Activated CD8-positive, alpha-beta memory T cell treated with anti-CD3 and anti-CD28 coated beads, Interleukin-2, amount 50 U/mL, for 4 hours (primary cell): ENCODE measurements around the gene ANKRD44.
"Not testable (repeated sequence)": the region's sequence is repeated elsewhere in the genome, so short reads cannot be mapped to it uniquely, and the experiment has no call there.

ENCODE experiments used
- DNase-seq: peaks from one replicate; pipeline ENCODE4 v3.0.0-alpha.2; 2020

Gene ANKRD44

DNA sequence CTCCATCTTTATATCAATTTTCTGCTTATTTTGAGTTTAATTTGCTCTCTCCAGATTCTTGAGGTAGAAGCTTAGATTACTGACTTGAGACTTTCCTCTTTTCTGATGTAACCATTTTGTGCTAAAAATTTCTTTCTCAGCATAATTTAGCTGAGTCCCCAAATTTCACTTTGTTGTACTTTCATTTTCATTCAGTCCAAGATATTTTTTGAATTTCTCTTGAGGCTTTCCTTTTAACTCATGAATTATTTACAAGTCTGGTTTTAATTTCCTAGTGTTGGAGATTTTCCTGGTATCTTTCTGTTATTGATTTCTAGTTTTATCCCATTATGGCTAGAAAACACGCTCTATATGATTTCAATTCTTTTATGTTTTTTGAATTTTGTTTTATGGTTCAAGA is 239.4 kb downstream of the ANKRD44 start:
- DNase-seq = no peak

DNA sequence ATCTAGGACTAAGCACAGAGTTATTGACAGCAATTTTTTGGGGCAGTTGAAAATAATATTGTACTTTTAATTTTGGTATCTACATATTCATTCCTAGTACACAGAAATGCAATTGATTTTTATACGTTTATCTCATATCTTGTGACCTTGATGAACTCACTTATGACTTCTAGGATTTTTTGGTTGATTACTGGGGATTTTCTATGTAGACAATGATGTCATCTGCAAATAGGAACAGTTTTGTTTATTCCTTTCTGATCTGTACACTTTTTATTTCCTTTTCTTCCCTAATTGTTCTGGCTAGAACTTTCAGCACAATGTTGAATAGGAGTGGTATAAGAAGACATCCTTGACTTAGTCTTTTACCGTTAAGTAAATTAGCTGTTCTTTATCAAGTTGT is 240.6 kb downstream of the ANKRD44 start:
- DNase-seq = no peak

DNA sequence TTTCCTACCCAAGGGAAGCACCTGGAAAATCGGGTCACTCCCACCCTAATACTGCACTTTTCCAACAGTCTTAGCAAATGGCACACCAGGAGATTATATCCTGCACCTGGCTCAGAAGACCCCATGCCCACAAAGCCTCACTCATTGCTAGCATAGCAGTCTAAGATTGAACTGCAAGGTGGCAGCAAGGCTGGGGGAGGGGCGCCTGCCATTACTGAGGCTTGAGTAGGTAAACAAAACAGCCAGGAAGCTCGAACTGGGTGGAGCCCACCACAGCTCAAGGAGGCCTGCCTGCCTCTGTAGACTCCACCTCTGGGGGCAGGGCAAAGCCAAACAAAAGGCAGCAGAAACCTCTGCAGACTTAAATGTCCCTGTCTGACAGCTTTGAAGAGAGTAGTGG is 248.0 kb downstream of the ANKRD44 start:
- DNase-seq = not testable (repeated sequence)

DNA sequence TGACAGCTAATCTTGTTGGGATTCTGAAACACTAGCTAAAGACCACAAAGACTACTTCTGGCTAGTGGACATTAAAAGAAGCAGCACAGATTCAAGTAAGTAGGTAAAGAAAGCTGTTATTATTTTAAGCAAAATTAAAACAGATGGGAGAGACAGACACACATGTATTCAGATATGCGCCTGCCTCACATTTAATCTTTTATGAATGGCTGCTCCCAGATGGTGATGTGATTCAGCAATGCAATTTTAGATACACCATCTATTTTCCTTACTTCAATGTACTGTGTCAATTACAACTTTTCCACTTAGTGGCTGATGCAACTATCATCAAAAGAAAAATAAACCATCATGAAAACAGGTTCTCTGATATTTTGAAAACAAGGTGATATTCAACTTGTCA is 251.1 kb downstream of the ANKRD44 start:
- DNase-seq = no peak

DNA sequence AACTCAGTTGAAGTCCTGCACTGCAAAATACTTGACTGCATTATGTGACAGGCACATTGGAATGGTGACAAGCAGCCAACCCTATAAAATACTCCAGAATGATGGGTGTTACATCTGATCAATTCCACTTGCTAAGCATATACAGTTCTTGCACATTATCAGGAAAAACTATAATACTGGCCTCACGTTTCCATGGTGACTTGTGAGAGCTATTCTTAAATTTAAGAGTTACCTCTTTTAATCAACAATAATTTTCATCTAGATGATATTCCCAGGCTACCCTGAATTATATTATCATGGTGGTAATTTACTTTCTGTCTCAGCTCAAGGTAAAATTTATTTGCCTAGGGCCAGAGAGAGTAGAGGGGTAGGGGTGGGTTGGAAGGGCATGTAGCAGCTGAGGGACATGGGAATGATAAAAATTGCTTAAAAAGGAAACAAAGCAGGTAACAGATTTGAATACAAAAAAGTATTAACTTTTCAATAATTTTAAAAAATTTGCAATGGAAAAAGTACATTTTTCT is 251.7 kb downstream of the ANKRD44 start:
- DNase-seq = no peak

DNA sequence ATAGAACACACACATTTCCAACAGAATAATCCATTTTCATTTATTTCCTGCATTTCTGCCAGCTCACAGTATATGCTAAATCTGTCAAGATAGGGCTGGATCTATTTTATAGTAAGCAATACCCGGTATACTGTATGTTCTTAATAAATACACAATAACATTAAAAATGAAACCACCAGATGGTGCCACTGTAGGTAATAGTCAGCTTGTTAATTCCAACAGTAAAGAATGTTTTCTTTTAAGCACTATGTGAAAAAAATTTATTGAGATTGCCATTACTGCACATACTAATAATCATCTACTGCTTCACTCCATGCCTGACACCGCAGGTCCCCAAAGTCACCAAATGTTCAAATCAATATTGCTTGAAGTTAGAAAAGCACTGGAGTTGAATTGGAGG is 252.6 kb downstream of the ANKRD44 start:
- DNase-seq = no peak

DNA sequence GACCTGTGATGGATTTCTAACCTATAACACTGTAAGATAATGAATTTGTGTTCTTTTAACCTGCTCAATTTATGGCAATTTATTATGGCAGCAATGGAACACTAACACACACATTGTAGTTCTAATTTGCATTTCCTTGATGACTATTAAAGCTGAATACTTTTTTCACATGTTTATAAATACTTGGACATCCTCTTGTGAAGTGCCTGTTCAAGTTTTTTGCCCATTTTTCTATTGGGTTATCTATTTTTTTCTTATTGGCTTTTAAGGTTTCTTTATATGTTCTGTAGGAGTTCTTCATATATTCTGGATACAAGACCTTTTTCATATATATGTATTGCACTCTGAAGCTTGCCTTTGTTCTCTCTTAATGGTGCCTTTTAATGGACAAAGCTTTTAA is 255.5 kb downstream of the ANKRD44 start:
- DNase-seq = no peak

DNA sequence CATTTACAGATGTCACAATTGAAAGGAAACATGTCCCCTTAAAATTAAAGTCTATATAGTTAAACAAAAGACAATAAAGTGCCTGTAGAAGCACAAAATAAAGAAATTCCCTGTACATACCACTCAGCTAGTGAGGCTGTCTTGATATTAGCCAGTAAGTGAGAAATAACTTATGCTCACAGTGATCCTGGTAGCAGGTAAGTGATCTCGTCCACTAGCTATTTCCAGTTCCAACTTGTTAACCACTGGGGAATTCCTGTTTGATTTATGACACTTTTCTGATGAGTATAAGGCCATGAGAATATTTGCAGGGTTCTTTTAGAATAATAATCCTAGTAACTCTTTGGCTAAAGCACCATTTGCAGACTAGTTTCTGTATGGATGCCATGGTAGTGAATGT is 256.1 kb downstream of the ANKRD44 start:
- DNase-seq = no peak

DNA sequence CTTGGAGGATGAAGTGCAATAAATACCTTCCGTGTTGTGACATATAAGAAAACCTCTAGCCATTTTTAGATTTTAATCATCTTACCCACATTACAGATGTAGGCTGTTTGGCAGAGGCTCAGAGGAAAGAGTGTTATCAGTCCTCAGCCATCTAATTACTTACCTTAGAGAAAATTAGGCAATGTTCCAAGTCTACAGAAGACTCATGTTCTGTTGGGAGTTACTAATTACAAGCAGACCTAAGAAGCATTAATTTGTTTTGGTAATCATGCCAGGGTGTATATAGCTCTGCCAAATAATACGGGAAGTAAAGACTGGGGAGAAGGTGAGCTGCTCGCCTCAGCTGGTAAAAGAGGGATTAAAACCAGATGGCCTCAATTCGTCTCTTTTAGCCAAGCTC is 258.2 kb downstream of the ANKRD44 start:
- DNase-seq = no peak

DNA sequence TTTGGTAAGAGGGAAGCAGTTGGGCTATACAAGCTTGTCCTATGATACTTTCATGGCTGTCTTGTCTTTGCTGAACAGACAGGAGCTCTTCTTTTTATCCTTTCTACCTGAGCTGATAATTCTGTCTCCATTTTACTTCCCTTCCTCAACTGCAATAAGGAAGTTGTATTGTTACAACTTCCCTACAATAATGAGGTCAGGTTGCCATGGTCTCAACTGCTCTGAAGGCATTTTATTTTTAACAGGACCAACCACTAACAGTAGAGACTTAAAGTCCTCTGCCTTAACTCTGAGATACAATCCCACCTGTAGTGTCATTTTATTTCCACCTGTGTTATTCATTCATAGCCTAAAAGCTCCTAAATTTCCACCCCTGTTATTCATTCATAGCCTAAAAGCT is 265.5 kb downstream of the ANKRD44 start:
- DNase-seq = no peak

DNA sequence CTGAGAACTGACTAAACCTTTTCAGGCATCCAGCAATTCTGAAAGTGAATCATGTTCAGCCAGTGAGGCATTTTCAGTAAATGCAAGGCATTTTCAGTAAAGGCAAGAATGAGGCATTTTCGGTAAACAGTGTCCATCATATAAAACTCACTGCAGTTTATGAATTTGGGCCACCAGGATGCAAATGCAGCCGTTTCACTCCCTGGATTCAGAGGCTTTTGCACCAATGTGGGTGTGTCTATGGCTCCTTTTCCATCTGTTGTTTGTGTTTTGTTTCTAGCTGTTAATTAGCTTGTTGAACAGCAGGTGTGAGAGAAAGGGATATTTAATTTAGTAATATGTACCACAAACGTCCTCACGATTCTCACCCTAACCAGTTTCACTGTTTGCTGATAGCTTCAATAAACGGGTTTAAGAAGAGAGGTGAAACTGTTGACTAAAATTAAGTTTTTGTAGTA is 267.8 kb downstream of the ANKRD44 start:
- no peak for DNase-seq

DNA sequence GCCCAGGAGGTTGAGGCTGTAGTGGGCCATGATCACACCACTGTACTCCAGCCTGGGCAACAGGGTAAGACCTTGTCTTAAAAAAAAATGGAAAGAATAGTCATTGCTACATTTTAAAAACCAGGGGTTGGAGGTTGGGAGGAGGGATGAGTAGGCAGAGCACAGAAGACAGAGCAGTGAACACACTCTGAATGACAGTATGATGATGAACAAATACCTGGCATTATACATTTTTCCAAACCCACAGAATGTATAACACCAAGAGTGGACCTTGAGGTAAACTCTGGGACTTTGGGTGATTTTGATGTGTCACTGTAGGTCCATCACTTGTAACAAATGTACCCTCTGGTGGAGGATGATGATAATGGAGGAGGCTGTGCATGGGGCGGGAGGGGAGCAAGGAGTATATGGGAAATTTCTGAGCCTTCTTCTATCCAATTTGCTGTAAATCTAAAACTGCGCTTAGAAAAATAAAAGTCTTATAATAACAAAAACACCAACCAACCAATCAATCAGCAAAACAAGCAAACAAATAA is 272.6 kb downstream of the ANKRD44 start:
- no peak for DNase-seq

DNA sequence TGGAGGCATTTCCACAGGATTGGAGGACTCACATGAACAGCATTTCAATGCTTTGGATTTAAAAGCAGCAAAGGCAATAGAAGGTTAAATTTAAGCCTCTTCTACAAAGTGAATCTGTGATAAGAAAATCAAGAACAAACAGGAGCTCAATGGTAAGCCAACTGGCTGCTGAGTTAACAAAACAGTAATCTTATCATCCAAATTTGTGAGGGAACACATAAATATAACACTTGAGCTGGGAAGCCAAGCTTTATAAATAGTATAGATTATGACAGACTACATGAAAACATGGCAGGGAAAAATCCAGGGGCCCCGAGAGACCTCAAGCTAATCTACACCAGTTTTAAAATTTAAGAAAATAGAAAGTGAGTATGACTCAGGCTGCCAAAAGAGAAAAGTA is 275.6 kb downstream of the ANKRD44 start:
- DNase-seq = no peak

DNA sequence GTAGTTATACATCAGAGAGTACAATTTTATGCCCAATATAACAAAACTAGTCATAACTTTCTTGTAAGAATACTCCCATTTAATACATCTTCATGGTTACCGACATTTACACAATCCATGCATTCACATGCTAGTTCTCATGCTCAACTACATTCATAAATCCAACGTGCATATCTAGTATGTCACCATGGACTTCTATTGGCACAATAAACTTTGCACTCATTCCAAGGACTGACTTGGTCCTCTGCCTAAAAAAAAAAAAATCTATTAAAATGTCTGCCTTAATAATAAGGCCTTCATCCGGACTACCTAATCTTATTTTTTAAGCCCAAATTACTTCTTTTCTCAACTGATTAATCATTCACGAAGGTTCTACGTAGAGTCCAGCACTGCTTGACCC is 276.3 kb downstream of the ANKRD44 start:
- no peak for DNase-seq

DNA sequence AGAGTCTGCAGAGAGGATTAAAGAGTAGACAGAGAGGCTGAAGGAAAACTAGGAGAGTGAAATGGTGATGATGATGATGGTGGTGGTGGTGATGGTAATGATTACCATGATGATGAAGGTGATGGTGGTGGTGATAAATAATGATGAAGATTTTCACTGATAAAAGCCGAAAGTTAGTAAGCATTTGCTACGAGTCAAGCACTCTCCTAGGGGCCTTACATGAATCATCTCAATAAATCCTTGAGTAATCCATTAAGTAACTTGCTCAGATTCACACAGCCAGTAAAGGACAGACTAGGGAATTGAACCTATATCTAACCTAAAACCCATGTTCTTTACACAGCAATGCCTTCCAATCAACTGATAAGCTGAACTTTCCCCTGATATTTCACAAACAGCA is 277.4 kb downstream of the ANKRD44 start:
- no peak for DNase-seq

DNA sequence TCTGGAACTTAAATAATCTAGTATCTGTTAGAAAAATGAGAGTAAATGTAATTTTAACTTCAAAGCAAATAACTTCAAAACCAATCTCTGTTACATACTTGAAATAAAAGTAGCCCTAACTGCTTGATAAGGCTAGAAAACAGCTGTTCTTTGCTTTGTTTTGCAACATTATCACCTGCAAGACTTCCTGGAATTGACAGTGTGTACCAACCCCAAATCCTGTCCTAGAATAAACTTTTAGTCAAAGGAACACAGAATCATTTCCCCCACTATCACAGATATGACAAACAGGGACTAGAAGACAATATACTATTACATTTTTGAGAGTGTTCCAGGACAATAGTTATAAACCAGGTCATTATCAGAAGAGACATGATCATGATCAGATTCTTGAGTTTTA is 278.8 kb downstream of the ANKRD44 start:
- DNase-seq = no peak

DNA sequence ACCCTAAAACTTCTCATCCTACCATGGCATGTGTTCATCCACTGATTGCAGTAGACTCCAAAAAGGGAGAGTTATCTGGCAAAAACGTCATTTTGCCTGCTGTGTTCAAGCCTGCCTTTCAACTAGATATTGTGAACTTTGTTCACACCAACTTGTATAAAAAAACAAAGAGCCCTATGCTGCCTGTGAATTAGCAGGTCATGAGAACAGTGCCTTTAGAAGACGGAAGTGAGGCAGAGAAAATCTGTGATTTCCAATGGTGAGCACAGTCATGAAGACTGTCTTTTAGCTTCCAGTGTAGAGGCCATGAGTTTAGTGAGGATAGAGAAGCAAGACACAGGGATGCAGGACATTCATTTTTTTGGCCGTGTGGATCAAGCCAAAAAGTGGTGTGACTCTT is 280.5 kb downstream of the ANKRD44 start:
- no peak for DNase-seq

DNA sequence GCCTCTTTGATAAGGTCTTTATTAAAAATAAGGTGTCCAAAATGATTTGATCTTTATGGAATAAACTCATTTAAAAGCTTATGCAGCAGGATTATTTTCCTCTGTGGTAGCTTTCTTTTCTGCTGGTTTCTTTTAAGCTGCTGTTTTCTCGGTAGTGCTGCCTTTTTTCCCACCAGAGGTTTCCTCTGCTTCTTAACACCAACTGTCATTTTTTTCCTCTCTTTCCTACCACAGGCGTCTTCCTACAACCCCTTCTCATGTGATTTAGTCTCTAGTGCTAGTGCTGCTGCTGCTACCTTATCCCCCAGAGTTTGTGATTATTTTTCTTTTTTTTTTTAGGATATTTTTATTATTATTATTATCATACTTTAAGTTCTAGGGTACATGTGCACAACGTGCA is 281.9 kb downstream of the ANKRD44 start:
- no peak for DNase-seq

DNA sequence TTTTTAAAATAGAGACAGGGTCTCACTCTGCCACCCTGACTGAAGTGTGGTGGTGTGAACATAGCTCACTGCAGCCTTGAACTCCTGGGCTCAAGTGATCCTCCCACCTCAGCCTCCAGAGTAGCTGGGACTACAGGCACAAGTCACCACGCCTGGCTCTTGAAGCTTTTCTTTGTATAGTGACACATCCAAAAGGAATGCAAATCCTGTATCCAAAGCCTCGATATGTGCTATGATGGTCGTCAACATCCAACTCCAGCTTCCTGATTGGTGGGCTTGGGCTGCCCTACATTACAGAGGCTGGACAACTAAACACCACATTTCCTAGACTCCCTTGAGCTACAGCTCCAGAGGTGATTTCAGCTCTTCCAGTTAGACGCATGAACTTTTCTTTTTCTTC is 282.4 kb downstream of the ANKRD44 start:
- DNase-seq = no peak

DNA sequence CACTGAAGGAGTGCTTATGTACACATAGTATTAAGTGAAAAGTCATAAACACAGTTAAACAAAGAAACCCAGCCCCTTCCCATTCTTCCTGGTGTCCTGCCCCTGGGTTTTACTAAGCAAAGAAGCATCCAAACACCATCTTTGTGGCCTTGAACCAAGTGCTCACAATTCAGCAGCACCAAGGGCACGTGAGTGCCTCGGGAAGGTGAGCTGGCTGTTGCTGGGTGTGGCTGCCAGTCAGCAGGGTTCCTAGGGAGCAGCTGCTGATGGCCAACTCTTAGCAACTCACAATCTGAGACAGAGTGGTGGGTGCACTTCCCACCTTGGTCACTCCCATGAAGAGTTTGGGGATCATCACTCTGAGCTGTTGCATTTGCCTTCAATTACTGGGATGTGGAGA is 286.4 kb downstream of the ANKRD44 start:
- DNase-seq = no peak

DNA sequence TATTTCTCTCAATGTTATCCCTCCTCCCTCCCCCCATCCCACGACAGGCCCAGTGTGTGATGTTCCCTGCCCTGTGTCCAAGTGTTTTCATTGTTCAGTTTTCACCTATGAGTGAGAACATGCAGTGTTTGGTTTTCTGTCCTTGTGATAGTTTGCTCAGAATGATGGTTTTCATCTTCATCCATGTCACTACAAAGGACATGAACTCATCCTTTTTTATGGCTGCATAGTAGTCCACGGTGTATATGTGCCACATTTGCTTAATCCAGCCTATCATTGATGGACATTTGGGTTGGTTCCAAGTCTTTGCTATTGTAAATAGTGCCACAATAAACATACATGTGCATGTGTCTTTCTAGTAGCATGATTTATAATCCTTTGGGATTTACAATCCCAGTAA is 289.7 kb downstream of the ANKRD44 start:
- DNase-seq = not testable (repeated sequence)

DNA sequence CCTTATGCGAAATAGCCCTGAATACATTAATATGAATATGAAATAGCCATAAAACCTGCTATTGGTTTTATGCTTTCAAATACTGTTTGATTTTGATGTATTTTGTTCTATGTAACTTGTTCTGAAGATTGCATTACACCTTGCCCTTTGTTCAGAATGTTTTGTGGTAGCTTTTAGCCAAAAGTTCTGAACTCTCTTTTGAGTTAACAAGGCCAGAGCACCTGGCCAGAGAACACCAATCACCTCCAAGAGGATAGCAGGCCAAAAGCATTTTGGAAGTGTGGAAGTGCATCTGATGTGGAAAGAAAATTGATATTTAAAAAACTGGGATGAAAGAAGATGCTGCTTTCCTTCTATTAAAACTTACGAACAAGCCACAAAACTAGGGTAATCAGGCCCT is 297.5 kb downstream of the ANKRD44 start:
- no peak for DNase-seq

DNA sequence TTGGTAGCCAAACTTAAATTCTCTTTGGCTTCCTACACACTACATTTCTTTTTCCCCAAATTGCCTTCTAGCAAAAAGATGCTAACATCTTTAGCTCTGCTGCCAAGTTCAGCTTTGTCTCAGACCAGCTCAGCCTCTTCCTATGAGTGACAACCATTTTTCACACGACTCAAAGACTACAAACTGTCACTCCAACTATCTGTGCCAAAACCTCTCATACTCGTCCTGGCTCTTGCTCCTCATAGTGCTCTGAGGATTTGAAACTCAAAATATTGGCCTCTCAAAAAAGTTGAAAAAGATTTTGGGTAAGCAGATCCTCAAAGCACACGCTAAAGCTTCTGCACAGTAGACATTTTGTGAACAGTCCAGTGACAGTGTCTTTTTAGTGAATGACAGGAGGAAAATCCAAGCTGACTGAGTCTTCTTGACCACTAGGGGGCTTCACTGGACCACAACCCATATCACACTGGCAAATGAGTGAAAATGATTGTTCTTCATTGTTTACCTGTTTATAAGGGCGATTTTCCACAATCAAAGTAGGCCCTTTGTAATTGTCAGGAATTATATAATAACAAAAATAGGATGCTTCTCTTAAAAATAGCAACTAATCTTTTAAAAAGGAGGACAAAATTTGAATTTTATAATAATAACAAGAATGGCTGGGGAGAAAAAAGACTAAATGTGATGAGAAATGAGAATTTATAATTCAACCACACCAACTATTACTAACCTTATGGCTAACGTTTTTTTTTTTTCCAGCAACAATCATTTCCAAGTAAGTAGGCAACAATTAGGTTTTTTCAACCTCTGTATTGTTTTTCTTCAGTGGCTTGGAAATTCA is 298.6 kb downstream of the ANKRD44 start:
- DNase-seq = no peak

DNA sequence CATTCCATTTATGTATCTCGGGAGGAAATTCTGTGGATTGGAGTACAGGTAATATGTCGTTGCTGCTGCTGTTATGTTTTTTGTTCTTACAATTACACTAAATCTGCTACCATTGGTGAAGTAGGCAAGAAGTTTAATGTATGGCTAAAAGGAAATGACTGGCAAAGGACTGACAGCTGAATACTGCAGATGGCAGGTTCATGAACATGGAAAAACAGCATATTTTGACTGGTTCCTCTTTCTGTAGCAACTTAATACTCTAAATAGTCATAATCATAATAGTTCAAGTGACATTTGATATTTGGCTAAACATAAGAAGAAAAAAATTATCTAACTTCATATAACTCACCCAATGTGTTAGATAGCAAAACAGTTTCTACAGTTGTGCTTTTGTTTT is 299.6 kb downstream of the ANKRD44 start:
- no peak for DNase-seq
